Esophagus squamous epithelium (tissue), 5 donors: ENCODE measurements around the gene WNK2. TPM values are rescaled to one million over a fixed set of nuclear protein-coding genes. Genes with fewer than 3 reads are reported as not detected.
A peak's percentile ranks its signal among the peaks of the same experiment; 100 is the strongest.

Source experiments
- DNase-seq: peaks from one replicate; lab custom pipeline; 2025; lab: John Stamatoyannopoulos, UW
- H3K27ac ChIP-seq, 4 donors: fragments of 200-600 bp; sonication (generic); one replicate each; pipeline ENCODE4 v1.5.1; 2016 to 2019; ENCODE audit warnings: mild to moderate bottlenecking in 1 of 4
- H3K27me3 ChIP-seq, 4 donors: fragments of 200-600 bp; sonication (generic); 1 replicate in 3 of 4; 2 replicates in 1 of 4; pipeline versions ENCODE4 v1.5.1 to v1.6.0; 2017 to 2021; ENCODE audit warnings: antibody characterized with exemption in 1 of 4
- H3K36me3 ChIP-seq, 3 donors: fragments of 200-600 bp; sonication (generic); one replicate each; pipeline ENCODE4 v1.5.1; 2016 to 2019
- H3K4me1 ChIP-seq, 3 donors: fragments of 200-600 bp; sonication (generic); one replicate each; pipeline ENCODE4 v1.5.1; 2017 to 2019
- H3K4me3 ChIP-seq, 4 donors: fragments of 200-600 bp; sonication (generic); 1 replicate in 3 of 4; 2 replicates in 1 of 4; pipeline ENCODE4 v1.5.1; 2016 to 2019; ENCODE audit warnings: mild to moderate bottlenecking in 2 of 4, moderate library complexity in 1 of 4
- H3K9me3 ChIP-seq, 3 donors: fragments of 200-600 bp; sonication (generic); one replicate each; pipeline ENCODE4 v1.5.1; 2016 to 2019
- CTCF ChIP-seq, 6 experiments: fragments of 450-650 bp in 4 of 6; fragments of 200-600 bp in 2 of 6; sonication (generic) in 2 of 6; IDR thresholded peaks; one replicate each; pipeline ENCODE4 v1.5.1; 2016 to 2019; ENCODE audit warnings: antibody characterized with exemption in 6 of 6, mild to moderate bottlenecking in 4 of 6, moderate library complexity in 4 of 6
- POLR2A ChIP-seq, 4 donors: fragments of 450-650 bp; IDR thresholded peaks; one replicate each; pipeline ENCODE4 v1.6.1; 2017; ENCODE audit warnings: antibody characterized with exemption in 4 of 4, mild to moderate bottlenecking in 4 of 4, moderate library complexity in 3 of 4
- WGBS, 2 donors: methylation state at CpG; one replicate each; pipeline ENCODE4 v1.1.5; 2018; 5-methylcytosine and 5-hydroxymethylcytosine counted together
- intact Hi-C: fragments of 100-400 bp; cut with DNase I; formaldehyde crosslinking; loops from one replicate; pipeline ENCODE4 v1.15.0; 2022
- total RNA-seq, 4 donors: library from RNA; depleted of rRNA; stranded (reverse); fragments of >200 nt; gene quantifications; one replicate each; pipeline ENCODE4 v1.1.0, GENCODE V29; 2016
- donor health status: DM: yes; HTN: yes; CAD: no.

The WNK2 gene
- total RNA-seq, 4 donors from 2014 or later: 0.40 to 8.8 (median 5.2) TPM

- no peak for TF ChIP-seq POLR2A (IDR thresholded peaks at IDR 0.05)
- no peak overlapping the region for H3K27ac ChIP-seq
- no peaks in the 10 kb centered on the region for H3K36me3 ChIP-seq
- DNase-seq: no peak
- intact Hi-C loops: no loop called here
- H3K4me3 ChIP-seq: no peak overlapping the region
- 89 to 90% methylated on average over 4 to 5 of the region's 5 CpGs for WGBS, 2 donors
- H3K4me1 ChIP-seq: peaks cover 0 to 27% (median 14%) of the 10 kb centered on the region in 3 donors
- no peaks in the 10 kb centered on the region for H3K9me3 ChIP-seq
- peaks cover 0 to 14% (median 0%) of the 10 kb centered on the region in 4 donors for H3K27me3 ChIP-seq
Measured at GRCh38 chr9:93191354-93191660, 7.4 kb downstream of the WNK2 start.

DNA sequence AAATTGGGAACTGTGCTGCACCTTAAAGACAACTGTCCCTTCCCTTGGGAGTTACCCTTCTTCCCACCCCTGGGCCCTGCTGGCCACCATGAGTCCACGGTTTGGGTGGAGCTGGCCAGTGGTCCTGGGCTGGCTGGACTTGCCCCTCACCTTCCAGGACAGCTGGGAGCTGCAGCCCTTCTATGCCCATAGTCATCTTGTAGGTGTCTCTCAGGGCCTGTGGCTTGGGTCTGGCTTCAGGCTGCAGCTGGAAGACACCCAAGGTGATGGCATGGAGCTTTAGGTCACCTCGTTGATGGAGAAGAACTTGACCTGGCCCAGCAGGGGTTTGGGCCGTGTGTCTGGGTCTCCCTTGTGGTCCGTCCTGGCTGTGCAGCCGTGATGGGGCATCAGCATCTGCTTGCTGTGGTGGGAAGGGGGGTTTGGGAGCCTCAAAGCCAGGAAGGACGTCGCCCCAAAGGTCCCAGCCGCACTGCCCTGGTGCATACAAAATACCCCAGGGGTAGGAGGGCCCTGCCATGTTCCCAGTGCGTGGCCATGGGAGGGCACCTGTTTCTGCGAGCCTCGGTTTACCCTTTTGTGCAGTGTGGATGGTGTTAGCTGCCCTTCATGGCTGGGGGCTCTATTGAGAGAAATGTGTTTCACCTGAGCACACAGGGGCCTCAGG is 8.9 kb downstream of the WNK2 start:
- Histone ChIP-seq H3K4me3 (no peak overlapping the region), H3K9me3 (no peaks in the 10 kb centered on the region), H3K36me3 (no peaks in the 10 kb centered on the region), H3K27me3 (no peaks in the 10 kb centered on the region), H3K4me1 (peaks cover 0 to 17% (median 10%) of the 10 kb centered on the region in 3 donors), H3K27ac (no peak overlapping the region)
- TF ChIP-seq CTCF (IDR thresholded peaks at IDR 0.05) (no peak), POLR2A (IDR thresholded peaks at IDR 0.05) (no peak)
- DNase-seq: no peak
- intact Hi-C loops: no loop called here
- 40 to 59% methylated on average over 1 to 4 of the region's 11 CpGs for WGBS, 2 donors

GRCh38 chr9:93193388-93194220 is 9.7 kb downstream of the WNK2 start:
- peak in 1 of 6 experiments; percentile 30 for TF ChIP-seq CTCF (IDR thresholded peaks at IDR 0.05)
- TF ChIP-seq POLR2A (IDR thresholded peaks at IDR 0.05): no peak
- DNase-seq: no peak
- Histone ChIP-seq H3K9me3 (no peaks in the 10 kb centered on the region), H3K27me3 (no peaks in the 10 kb centered on the region), H3K4me3 (no peak overlapping the region), H3K4me1 (peaks cover 0 to 22% (median 10%) of the 10 kb centered on the region in 3 donors), H3K36me3 (no peaks in the 10 kb centered on the region), H3K27ac (no peak overlapping the region)
- intact Hi-C loops: no loop called here
- 39 to 43% methylated on average over 6 to 11 of the region's 12 CpGs for WGBS, 2 donors

GRCh38 chr9:93194221-93194625 is 10.3 kb downstream of the WNK2 start:
- no peaks in the 10 kb centered on the region for H3K9me3 ChIP-seq
- H3K4me3 ChIP-seq: no peak overlapping the region
- no peaks in the 10 kb centered on the region for H3K36me3 ChIP-seq
- WGBS, 2 donors: 71 to 77% methylated on average over 1 of the region's 1 CpG
- H3K4me1 ChIP-seq: peaks cover 0 to 22% (median 10%) of the 10 kb centered on the region in 3 donors
- no peak for DNase-seq
- intact Hi-C loops: no loop called here
- no peak for TF ChIP-seq CTCF (IDR thresholded peaks at IDR 0.05)
- no peak for TF ChIP-seq POLR2A (IDR thresholded peaks at IDR 0.05)
- H3K27ac ChIP-seq: no peak overlapping the region
- H3K27me3 ChIP-seq: no peaks in the 10 kb centered on the region

DNA sequence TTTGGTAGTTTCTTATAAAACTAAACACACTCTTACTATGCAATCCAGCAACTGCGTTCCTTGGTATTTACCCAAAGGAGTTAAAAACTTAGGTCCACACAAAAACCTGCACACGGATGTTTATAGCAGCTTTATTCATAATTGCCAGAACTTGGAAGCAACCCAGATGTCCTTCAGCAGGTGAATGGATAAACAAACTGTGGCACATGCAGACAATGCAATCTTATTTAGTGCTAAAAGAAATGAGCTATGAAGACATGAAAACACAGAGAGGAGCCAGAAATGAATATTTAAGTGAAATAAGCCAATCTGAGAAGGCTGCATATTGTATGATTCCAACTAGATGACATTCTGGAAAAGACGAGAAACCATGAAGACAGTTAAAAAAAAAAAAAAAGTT is 10.7 kb downstream of the WNK2 start:
- TF ChIP-seq CTCF (IDR thresholded peaks at IDR 0.05): no peak
- no peak for TF ChIP-seq POLR2A (IDR thresholded peaks at IDR 0.05)
- Histone ChIP-seq H3K4me1 (peaks cover 0 to 22% (median 10%) of the 10 kb centered on the region in 3 donors), H3K27me3 (no peaks in the 10 kb centered on the region), H3K27ac (no peak overlapping the region), H3K36me3 (no peaks in the 10 kb centered on the region), H3K4me3 (no peak overlapping the region), H3K9me3 (no peaks in the 10 kb centered on the region)
- 50 to 58% methylated on average over 3 of the region's 3 CpGs for WGBS, 2 donors
- intact Hi-C loops: no loop called here
- DNase-seq: no peak
